Myometrial cell (primary cell): Measurements from ENCODE around the gene CHSY1. TPM values are rescaled to one million over a fixed set of nuclear protein-coding genes. Genes with fewer than 3 reads are reported as not detected.

Experiments
- total RNA-seq: library from RNA; depleted of rRNA; stranded (reverse); fragments of >200 nt; gene quantifications from 2 replicates; pipeline ENCODE4 v1.2.3, GENCODE V29; 2015

Gene CHSY1, protein sequence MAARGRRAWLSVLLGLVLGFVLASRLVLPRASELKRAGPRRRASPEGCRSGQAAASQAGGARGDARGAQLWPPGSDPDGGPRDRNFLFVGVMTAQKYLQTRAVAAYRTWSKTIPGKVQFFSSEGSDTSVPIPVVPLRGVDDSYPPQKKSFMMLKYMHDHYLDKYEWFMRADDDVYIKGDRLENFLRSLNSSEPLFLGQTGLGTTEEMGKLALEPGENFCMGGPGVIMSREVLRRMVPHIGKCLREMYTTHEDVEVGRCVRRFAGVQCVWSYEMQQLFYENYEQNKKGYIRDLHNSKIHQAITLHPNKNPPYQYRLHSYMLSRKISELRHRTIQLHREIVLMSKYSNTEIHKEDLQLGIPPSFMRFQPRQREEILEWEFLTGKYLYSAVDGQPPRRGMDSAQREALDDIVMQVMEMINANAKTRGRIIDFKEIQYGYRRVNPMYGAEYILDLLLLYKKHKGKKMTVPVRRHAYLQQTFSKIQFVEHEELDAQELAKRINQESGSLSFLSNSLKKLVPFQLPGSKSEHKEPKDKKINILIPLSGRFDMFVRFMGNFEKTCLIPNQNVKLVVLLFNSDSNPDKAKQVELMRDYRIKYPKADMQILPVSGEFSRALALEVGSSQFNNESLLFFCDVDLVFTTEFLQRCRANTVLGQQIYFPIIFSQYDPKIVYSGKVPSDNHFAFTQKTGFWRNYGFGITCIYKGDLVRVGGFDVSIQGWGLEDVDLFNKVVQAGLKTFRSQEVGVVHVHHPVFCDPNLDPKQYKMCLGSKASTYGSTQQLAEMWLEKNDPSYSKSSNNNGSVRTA
- total RNA-seq = 25.1 and 26.4 TPM in 2 replicates

DNA sequence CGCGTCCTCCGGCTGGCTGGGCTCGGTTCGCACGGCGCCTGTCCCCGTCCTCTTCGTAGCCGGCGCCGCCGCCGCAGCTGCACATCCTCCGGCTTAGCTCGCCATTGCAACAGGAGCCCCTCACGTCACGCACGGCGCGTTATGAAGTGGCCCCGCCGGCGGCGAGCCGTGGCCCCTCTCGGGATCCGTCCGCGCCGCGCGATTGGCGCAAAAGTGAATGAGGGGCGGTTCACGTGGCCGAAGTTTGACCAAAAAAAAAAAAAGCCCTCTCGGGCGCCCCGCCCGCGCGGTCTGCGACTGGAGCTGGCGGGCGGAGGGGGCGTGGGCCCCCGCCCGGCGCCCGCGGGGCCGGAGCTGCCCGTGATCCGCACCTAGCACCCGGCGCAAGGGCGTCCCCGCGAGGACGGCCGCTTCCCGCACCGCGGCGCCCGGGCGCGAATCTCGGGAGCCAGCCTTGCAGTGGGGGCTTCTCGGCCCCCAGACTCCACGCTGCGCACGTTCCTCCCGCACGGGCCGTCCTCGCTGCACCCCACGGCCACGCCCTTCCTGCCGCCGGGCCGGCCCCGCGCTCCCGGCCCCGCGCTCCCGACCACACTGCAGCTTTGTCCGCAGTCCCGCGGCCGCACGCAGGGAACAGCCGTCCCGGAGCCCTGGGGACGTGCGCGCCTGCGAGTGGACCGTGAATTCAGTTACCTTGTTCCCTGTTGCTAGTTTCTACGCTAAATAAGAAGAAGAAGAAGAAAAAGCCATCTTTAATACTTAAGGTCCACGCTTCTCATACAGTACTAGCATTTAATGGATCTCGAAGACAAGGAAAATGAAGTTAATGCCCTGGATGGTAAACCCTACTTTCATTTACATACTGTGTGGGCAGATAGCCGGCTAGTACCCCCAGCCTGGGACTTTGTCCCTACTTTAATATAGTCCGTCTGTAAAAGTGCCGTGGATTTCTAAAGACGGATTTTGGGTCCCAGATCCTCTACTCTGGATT lies at the start of gene CHSY1:
Gene CHSY1 (minus strand): TSS at position 219 of the 991 bp plus-strand sequence. CDS start 592 bp downstream, outside the sequence.

DNA sequence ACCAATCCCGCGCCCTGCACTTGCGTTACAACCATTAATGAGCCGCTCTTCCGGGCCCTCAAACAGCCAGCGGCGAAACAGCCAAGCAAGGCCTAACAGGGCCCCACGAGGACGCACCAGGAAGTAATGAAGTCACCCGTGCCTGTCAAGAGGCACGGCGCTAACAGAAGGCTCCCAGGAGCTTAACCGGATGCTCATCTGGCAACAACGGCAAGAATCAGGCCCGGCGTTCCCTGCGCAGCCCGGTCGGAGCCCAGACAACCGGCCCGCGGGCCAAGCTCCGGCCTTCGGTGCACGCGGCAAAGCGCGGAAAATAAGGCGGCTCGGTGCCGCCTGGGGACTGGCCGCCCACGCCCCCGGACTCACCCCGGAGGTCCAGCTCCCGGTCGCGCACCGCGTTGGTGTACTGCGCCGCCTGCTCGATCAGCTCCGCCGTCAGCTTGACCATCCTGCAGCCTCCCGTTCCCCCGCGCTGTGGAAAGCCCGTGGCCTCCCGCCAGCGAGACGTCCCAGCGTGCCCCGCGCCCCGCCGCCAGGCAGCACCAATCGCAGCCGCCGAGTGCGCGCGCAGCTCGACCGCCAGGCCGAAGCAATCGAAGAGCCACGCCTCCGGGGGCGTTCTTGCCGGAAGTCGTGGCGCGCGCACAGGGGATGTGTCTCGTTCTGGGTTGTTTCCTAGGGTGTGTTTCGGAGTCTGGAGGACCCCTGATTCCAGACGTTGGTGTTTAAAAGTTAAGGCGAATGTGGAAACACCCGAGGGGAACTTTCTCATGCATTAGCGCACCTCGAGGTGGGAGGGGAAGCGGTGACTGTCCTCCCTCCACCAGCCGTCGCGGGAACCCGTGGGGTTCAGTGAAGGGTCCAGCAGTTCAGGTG lies 43.1 kb upstream of the CHSY1 start, which contains the start of gene SNRPA1:
Gene SNRPA1 (minus strand): TSS at position 518 of the 876 bp plus-strand sequence. CDS start 70 bp downstream, at position 448.

DNA sequence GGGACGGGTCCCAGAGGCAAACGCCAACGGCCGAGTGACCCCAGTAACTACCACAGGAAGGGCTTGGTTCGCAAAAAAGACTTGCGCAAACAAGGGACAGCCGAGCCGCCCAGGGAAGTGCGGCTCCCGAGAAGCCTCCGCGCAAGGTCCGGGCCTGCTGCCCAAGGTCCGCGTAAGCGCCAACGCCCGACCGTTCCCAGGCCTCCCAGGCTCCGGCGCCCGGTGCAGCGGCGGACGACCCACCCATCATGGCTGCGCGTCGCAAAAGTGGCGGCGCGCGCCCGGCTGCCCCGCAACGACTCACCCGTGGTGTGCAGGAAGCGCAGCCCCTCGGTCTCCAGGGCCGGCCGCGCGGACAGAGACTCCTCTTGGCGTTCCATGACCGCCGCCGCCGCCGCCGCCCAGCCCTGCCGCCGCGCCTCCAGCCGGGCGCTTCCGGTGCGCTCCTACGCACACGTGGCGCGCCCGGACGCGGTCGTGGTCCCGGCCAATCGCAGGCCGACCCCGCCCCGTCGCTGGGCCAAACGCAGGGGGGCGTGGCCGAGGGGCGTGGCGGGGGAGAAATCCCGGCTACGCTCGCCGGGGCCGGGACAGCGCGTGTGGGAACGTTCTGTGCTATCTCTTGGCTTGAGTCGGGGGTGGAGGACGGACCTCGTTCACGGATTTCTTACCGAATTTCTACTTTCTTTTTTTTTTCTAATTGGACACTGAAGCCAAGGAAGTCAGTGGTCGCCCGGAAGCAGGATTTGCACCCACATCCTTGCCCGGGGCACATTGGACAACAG lies 25.4 kb upstream of the CHSY1 start, which contains the start of gene SELENOS:
Gene SELENOS (minus strand): TSS at position 448 of the 785 bp plus-strand sequence. CDS start 68 bp downstream, at position 380.

Other genes with a start within 250 kb of the CHSY1 start
- 79.6 and 83.6 TPM in 2 replicates for gene SELENOS, start 25.4 kb upstream of the CHSY1 start, total RNA-seq
- 53.9 and 83.6 TPM in 2 replicates for gene SNRPA1, start 43.2 kb upstream of the CHSY1 start, total RNA-seq
- gene PCSK6, start 237.7 kb upstream of the CHSY1 start, total RNA-seq = not detected in 2 replicates